ENCODE measurements around the gene ETS1. TPM values are rescaled to one million over a fixed set of nuclear protein-coding genes. Genes with fewer than 3 reads are reported as not detected.

ETS1 gene
- total RNA-seq, 1 experiment from 2014 or later, result 3.7 TPM

DNA sequence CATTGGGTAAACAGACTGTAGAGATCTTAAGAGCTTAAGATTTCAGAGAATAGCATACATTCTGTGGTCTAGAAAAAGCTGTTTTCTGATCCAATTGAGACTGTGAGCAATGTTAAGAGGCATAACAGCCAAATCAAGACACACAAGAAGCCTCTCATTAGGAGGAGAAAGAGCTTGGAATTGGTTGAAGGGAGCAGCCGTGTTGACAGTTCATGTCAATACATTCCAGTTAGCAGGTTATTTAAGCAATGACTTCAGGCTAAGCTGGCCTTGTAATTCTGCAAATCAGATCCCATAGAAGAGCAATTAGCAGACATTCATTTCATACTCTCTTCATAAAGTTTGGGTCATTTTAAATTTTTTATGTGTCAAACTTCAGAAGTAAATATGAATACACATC, 50.9 kb downstream of the ETS1 start:
- CTCF ChIA-PET, result no interaction called here
- BruUV-seq (replicated peaks), result no TSS peak
- no peaks in the 10 kb centered on the region for H3K4me1 ChIP-seq (ENCODE audit: insufficient read depth, low read length, poor library complexity, severe bottlenecking)
- no peak overlapping the region for H3K4me3 ChIP-seq (ENCODE audit: low read depth, low read length, poor library complexity, severe bottlenecking)
- no peaks in the 10 kb centered on the region for H3K36me3 ChIP-seq (ENCODE audit: insufficient read depth, low read length, poor library complexity, severe bottlenecking)
- H3K27me3 ChIP-seq (replicated peaks; ENCODE audit: insufficient read depth, low read depth, low read length, poor library complexity), result peaks cover 63% of the 10 kb centered on the region
- POLR2A ChIA-PET (ENCODE audit: low non-redundant PET), result no interaction called here
- no peak overlapping the region for H3K27ac ChIP-seq (ENCODE audit: low read depth, low read length, poor library complexity, severe bottlenecking)
- DNase-seq (ENCODE audit: low spot score), result no peak
- TF ChIP-seq, protein P1, sequence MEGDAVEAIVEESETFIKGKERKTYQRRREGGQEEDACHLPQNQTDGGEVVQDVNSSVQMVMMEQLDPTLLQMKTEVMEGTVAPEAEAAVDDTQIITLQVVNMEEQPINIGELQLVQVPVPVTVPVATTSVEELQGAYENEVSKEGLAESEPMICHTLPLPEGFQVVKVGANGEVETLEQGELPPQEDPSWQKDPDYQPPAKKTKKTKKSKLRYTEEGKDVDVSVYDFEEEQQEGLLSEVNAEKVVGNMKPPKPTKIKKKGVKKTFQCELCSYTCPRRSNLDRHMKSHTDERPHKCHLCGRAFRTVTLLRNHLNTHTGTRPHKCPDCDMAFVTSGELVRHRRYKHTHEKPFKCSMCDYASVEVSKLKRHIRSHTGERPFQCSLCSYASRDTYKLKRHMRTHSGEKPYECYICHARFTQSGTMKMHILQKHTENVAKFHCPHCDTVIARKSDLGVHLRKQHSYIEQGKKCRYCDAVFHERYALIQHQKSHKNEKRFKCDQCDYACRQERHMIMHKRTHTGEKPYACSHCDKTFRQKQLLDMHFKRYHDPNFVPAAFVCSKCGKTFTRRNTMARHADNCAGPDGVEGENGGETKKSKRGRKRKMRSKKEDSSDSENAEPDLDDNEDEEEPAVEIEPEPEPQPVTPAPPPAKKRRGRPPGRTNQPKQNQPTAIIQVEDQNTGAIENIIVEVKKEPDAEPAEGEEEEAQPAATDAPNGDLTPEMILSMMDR (conservative IDR thresholded peaks at IDR 0.05; ENCODE audit: low read depth, low read length), result no peak
- no peak for TF ChIP-seq EZH2 (IDR thresholded peaks at IDR 0.05; ENCODE audit: borderline replicate concordance, low read depth, low read length, poor library complexity, severe bottlenecking)
- intact Hi-C loops (cut with micrococcal nuclease; ENCODE audit: unreplicated experiment), result no loop called here
- H3K9me3 ChIP-seq (ENCODE audit: low read depth, low read length, poor library complexity, severe bottlenecking), result no peaks in the 10 kb centered on the region

DNA sequence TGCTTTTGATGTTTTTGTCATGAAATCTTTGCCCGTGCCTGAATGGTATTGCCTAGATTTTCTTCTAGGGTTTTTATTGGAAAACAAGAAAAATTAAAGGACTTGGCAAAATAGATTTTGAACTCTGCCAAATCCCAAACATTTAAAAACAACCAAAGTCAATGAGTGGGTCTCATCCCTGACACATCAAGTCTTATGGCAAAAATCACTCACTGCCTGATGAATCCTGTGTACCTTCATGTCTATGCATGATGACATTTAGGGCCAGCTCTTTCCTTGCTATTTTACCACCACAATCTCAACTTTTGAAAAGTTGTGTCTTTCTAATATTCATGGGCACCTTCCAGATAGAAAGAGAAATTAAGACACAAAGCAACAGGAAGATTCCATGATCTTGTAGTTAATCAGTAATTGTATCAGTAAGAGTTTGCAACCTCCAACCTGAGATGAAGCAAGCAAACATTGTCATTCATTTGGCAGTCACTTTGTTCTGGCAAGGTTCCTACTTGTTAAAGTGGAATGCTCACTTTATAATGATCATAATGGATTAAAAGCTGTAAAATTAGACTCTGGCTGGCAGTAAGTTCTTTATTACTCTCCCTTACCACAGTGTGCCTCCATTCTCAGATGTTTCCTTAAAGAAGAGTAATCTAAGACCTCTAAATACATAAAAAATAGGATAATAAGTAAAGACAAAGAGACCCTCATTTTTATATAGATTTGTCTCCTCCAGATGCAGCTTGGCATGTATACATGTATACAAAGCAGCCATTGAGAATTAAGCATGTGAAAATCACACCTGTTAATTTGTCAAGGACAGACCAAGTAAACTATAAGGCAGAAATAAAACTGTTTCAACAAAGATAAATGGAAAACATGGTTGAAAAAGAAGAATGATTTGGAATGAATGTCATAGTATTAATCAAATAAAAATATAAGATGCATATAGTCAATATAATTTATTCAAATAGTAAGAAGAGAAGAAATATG, 51.6 kb downstream of the ETS1 start:
- Histone ChIP-seq H3K27me3 (replicated peaks; ENCODE audit: insufficient read depth, low read depth, low read length, poor library complexity) (peaks cover 58% of the 10 kb centered on the region), H3K4me3 (ENCODE audit: low read depth, low read length, poor library complexity, severe bottlenecking) (no peak overlapping the region), H3K4me1 (ENCODE audit: insufficient read depth, low read length, poor library complexity, severe bottlenecking) (no peaks in the 10 kb centered on the region), H3K9me3 (ENCODE audit: low read depth, low read length, poor library complexity, severe bottlenecking) (no peaks in the 10 kb centered on the region), H3K36me3 (ENCODE audit: insufficient read depth, low read length, poor library complexity, severe bottlenecking) (no peaks in the 10 kb centered on the region), H3K27ac (ENCODE audit: low read depth, low read length, poor library complexity, severe bottlenecking) (no peak overlapping the region)
- DNase-seq (ENCODE audit: low spot score), result no peak
- no TSS peak for BruUV-seq (replicated peaks)
- TF ChIP-seq, protein P1 (conservative IDR thresholded peaks at IDR 0.05; ENCODE audit: low read depth, low read length), result no peak
- TF ChIP-seq EZH2 (IDR thresholded peaks at IDR 0.05; ENCODE audit: borderline replicate concordance, low read depth, low read length, poor library complexity, severe bottlenecking), result no peak
- intact Hi-C loops (cut with micrococcal nuclease; ENCODE audit: unreplicated experiment), result no loop called here
- POLR2A ChIA-PET (ENCODE audit: low non-redundant PET), result no interaction called here
- CTCF ChIA-PET, result no interaction called here

DNA sequence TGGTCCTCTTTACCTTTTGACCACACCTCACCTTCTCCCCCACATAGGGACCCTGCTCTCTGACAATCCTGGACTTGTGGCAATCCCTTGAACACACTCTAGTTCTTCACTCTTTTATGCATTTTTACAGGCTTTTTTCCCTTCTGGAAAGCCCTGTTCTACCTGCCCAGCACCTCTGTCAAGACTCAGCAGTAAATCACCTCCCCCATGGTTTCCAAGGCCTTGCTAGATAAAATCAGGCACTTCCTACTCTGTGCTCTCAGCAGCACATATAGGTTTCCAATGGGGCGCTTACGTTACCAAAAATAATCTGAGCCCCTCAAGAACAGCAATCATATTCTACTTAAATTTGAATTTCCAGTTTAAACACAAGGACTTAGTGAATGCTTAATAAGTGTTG, 53.9 kb downstream of the ETS1 start:
- CTCF ChIA-PET, result no interaction called here
- intact Hi-C loops (cut with micrococcal nuclease; ENCODE audit: unreplicated experiment), result no loop called here

More for the DNA sequence above, 53.9 kb downstream of the ETS1 start:
- Histone ChIP-seq H3K27me3 (replicated peaks; ENCODE audit: insufficient read depth, low read depth, low read length, poor library complexity) (peaks cover 53% of the 10 kb centered on the region), H3K4me1 (ENCODE audit: insufficient read depth, low read length, poor library complexity, severe bottlenecking) (no peaks in the 10 kb centered on the region), H3K36me3 (ENCODE audit: insufficient read depth, low read length, poor library complexity, severe bottlenecking) (no peaks in the 10 kb centered on the region), H3K9me3 (ENCODE audit: low read depth, low read length, poor library complexity, severe bottlenecking) (no peaks in the 10 kb centered on the region), H3K27ac (ENCODE audit: low read depth, low read length, poor library complexity, severe bottlenecking) (no peak overlapping the region), H3K4me3 (ENCODE audit: low read depth, low read length, poor library complexity, severe bottlenecking) (no peak overlapping the region)
- BruUV-seq (replicated peaks), result no TSS peak
- TF ChIP-seq, protein P1 (conservative IDR thresholded peaks at IDR 0.05; ENCODE audit: low read depth, low read length), result no peak
- no peak for TF ChIP-seq EZH2 (IDR thresholded peaks at IDR 0.05; ENCODE audit: borderline replicate concordance, low read depth, low read length, poor library complexity, severe bottlenecking)
- no peak for DNase-seq (ENCODE audit: low spot score)
- POLR2A ChIA-PET (ENCODE audit: low non-redundant PET), result no interaction called here

All from A673 (cell line).